HG02678 (cell line): ENCODE measurements around the gene DSG3.

ENCODE experiments used
- ATAC-seq: cut with Tn5 transposase; IDR thresholded peaks from one replicate; pipeline ENCODE4 v1.9.1; 2021; ENCODE audit warnings: mild to moderate bottlenecking, moderate library complexity; ENCODE audit not compliant: unreplicated experiment

DSG3 gene

DNA sequence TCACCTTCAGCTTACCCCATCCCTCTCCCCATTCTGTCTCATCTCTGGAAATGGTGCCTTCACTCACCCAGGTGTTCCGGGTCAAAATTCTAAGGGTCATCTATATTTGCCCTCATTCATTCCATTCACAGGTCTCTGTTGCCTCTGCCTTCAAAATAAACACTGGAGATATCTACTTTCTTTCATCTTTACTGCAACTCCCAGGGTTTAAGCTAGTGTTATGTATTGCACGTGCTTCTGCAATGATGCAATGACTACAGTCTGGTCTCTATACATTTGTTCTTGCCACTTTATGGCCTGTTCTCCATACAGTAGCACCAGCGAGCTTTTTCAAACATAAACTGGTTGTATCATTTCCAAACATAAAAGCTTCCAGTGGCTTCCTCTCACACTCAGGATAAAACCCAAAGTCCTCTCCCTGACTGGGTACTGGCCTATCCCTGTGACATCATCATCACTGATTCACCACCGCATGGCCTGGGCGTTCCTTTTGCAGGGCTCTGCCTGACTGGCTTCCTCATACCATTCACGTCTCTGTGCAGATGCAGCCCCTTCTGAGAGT is 64.7 kb downstream of the DSG3 start:
- no peak for ATAC-seq

DNA sequence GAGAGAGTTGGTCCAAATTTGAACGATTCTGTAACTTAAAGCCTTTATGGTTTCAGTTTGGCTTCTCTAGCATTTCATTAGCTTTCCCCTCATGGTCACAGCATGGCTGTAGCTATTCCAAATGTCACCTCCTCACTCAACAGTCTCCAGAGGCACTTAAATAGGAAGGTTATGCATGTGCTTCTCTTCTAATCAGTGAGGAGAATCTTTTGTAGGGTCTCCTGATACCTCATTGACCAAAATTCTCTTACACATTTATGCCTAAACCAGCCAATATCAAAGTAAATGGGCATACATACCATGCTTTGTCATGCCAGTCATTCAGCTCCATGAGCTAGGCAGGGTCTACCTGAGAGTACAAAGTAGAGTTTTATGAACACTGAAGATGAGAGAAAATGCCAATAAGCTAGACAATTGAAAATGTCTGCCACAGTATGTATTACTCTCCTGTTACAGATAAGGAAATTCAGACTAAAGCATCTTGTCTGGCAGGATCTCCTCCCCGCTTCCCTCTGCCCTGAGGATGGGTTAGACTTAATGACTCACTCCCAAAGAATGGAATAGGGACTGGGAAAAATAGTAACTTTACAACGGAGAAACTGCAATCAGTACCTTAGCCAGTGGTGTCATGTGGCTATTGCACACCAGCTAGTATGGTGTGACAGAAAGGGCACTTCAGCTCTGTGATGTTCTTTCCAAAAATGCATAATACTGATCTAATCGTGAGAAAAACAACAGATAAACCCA is 65.8 kb downstream of the DSG3 start:
- ATAC-seq: no peak

DNA sequence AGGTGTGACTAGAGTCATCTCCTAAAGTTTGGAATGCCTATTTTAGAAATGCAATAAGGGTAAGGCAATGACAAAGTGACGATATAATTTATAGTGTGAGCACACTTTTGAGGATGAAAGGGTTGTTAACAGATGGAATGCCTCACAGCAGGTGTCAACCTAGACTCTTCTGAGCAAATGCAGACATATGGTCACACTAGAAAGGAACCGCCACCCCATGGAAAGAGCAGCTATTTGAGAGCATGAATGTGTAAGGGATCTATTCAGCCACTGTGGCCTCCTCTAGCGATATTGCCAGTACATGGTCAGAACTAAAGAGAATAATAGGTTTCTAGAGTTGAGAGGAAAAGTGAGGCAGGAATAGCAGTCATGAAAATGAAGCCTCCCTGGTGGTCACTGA is 68.9 kb downstream of the DSG3 start:
- no peak for ATAC-seq

DNA sequence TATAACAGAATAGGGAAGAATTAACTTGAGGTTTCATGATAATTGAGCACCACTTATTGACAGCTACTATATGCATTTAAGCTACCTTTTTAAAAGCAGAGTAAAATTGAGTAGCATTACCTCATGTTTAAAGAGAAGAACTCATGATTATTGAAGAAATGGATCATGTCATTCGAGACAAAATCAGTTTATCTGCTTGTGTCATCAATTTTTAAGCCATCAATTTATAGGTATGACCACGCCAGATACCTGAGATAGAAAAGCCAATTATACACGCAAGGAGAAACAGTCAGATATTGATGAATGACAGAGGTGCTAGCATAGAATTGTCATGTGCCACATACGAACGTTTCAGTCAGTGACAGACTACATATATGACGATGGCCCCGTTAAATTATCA is 78.8 kb downstream of the DSG3 start:
- ATAC-seq: no peak
